Neural cell (in vitro differentiated cells): ENCODE measurements around the gene KIFAP3. TPM values are rescaled to one million over a fixed set of nuclear protein-coding genes. Genes with fewer than 3 reads are reported as not detected.

Source experiments
- H2AFZ ChIP-seq: fragments of 200-600, 300-800 bp; sonication (generic), shearing (Covaris generic); 2 replicates; pipeline ENCODE4 v1.6.0; 2014; ENCODE audit warnings: low read depth, mild to moderate bottlenecking, antibody characterized with exemption, low read length, moderate library complexity
- H3F3A ChIP-seq: fragments of 200-600 bp; shearing (Covaris generic); 2 replicates; pipeline ENCODE4 v1.6.1; 2016; ENCODE audit warnings: mild to moderate bottlenecking, moderate library complexity, mixed read lengths, antibody characterized with exemption, low read length; ENCODE audit not compliant: insufficient read depth, poor library complexity, severe bottlenecking
- H3K27ac ChIP-seq: fragments of 200-600, 300-800 bp; sonication (generic), shearing (Covaris generic); 2 replicates; pipeline ENCODE4 v1.5.1; 2014; ENCODE audit warnings: mild to moderate bottlenecking, low read length, moderate library complexity
- H3K27me3 ChIP-seq: fragments of 300-800, 200-600 bp; sonication (generic), shearing (Covaris generic); 2 replicates; pipeline ENCODE4 v1.6.0; 2014; ENCODE audit warnings: mild to moderate bottlenecking, low read depth, low read length, moderate library complexity; ENCODE audit not compliant: insufficient read depth
- H3K36me3 ChIP-seq: fragments of 300-800, 200-600 bp; sonication (generic), shearing (Covaris generic); 2 replicates; pipeline ENCODE4 v1.5.1; 2014; ENCODE audit warnings: mild to moderate bottlenecking, antibody characterized with exemption, low read length, moderate library complexity; ENCODE audit not compliant: insufficient read depth
- H3K4me2 ChIP-seq: fragments of 300-800, 200-600 bp; sonication (generic), shearing (Covaris generic); 2 replicates; pipeline ENCODE4 v1.6.0; 2014; ENCODE audit warnings: mild to moderate bottlenecking, low read length
- H3K4me3 ChIP-seq: fragments of 300-800, 200-600 bp; sonication (generic), shearing (Covaris generic); 2 replicates; pipeline ENCODE4 v1.5.1; 2014; ENCODE audit warnings: mild to moderate bottlenecking, low read length, moderate library complexity
- H3K79me2 ChIP-seq: fragments of 200-600 bp; shearing (Covaris generic); replicated peaks from 2 replicates; pipeline ENCODE4 v1.6.0; 2014; ENCODE audit warnings: mild to moderate bottlenecking, low read length, moderate library complexity; ENCODE audit not compliant: insufficient read depth
- H3K9ac ChIP-seq: fragments of 300-800, 200-600 bp; sonication (generic), shearing (Covaris generic); 2 replicates; pipeline ENCODE4 v1.6.1; 2016; ENCODE audit warnings: mild to moderate bottlenecking, low read length, mixed read lengths
- H3K9me2 ChIP-seq: fragments of 200-600 bp; shearing (Covaris generic); 2 replicates; pipeline ENCODE4 v1.6.1; 2016; ENCODE audit warnings: mild to moderate bottlenecking, low read length, mixed read lengths; ENCODE audit not compliant: insufficient read depth
- H3K9me3 ChIP-seq: fragments of 200-600, 300-800 bp; sonication (generic), shearing (Covaris generic); 2 replicates; pipeline ENCODE4 v1.6.1; 2016; ENCODE audit warnings: mild to moderate bottlenecking, mixed run types, low read length, moderate library complexity, mixed read lengths
- H4K20me1 ChIP-seq: fragments of 200-600 bp; shearing (Covaris generic); 2 replicates; pipeline ENCODE4 v1.6.1; 2016; ENCODE audit warnings: mild to moderate bottlenecking, mixed run types; ENCODE audit not compliant: insufficient read depth
- CTCF ChIP-seq: fragments of 450-650 bp; IDR thresholded peaks from 2 replicates; pipeline ENCODE4 v1.5.1; 2014; ENCODE audit warnings: antibody characterized with exemption, mild to moderate bottlenecking, moderate library complexity; ENCODE audit not compliant: poor library complexity, severe bottlenecking
- EP300 ChIP-seq: fragments of 450-650 bp; conservative IDR thresholded peaks from 2 replicates; pipeline ENCODE4 v1.6.1; 2014; ENCODE audit warnings: antibody characterized with exemption, mild to moderate bottlenecking, moderate library complexity; ENCODE audit not compliant: poor library complexity, severe bottlenecking
- EZH2 ChIP-seq: fragments of 200-600, 300-800 bp; shearing (Covaris generic), sonication (generic); IDR thresholded peaks from 2 replicates; pipeline ENCODE4 v1.6.1; 2014; ENCODE audit warnings: antibody characterized with exemption, low read length, borderline replicate concordance, mild to moderate bottlenecking; ENCODE audit not compliant: insufficient read depth, poor library complexity, severe bottlenecking
- MXI1 ChIP-seq: fragments of 450-650 bp; conservative IDR thresholded peaks from 2 replicates; pipeline ENCODE4 v1.6.1; 2014; ENCODE audit warnings: antibody characterized with exemption, mild to moderate bottlenecking; ENCODE audit not compliant: poor library complexity, severe bottlenecking
- POLR2AphosphoS5 ChIP-seq: IDR thresholded peaks from 2 replicates; pipeline ENCODE4 v1.6.1; 2012
- RAD21 ChIP-seq: fragments of 450-650 bp; conservative IDR thresholded peaks from 2 replicates; pipeline ENCODE4 v1.6.1; 2014; ENCODE audit warnings: antibody characterized with exemption, mild to moderate bottlenecking, moderate library complexity
- REST ChIP-seq: IDR thresholded peaks from 2 replicates; pipeline ENCODE4 v1.6.1; 2012; ENCODE audit warnings: borderline replicate concordance
- SMC3 ChIP-seq: fragments of 450-650 bp; conservative IDR thresholded peaks from 2 replicates; pipeline ENCODE4 v1.6.1; 2014; ENCODE audit warnings: antibody characterized with exemption, mild to moderate bottlenecking, moderate library complexity; ENCODE audit not compliant: poor library complexity
- TAF1 ChIP-seq: IDR thresholded peaks from 2 replicates; pipeline ENCODE4 v1.6.1; 2012; ENCODE audit warnings: low read depth
- polyA plus RNA-seq: library from polyadenylated mRNA; depleted of rRNA; stranded (reverse); fragments of >200 nt; gene quantifications from 2 replicates; pipeline ENCODE4 v1.2.3, GENCODE V29; 2014

The KIFAP3 gene
- polyA plus RNA-seq, 1 donor from 2014 or later: 256 TPM

DNA sequence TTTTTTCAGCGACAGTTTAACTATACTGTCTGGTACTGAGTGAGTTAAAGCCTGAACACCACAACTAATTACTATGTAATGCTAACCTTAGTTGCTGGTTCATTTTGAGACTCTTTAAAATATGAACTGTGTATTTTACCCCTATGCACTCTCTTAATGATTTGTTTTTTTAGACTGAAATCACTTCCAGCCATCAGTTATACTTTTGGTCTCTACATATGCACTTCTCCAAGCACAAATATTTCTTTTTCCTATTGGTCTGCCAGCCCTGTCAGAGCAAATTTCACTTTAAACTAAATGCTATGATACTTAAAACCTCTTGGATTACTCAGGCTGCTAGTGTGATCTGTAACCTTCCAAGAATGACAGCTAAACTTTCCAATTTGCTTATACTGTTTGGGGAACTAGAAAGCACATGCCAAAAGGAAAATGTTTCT lies 142.7 kb downstream of the KIFAP3 start:
- no peak overlapping the region for H3K4me2 ChIP-seq
- no peaks in the 10 kb centered on the region for H3K27me3 ChIP-seq
- TF ChIP-seq EZH2: no peak
- TF ChIP-seq POLR2AphosphoS5: no peak
- TF ChIP-seq TAF1: no peak
- no peak for TF ChIP-seq REST
- no peak for TF ChIP-seq EP300
- no peak for TF ChIP-seq SMC3
- TF ChIP-seq RAD21: no peak
- TF ChIP-seq MXI1: no peak
- no peak for TF ChIP-seq CTCF
- H3K79me2 ChIP-seq: no peaks in the 10 kb centered on the region
- H3K36me3 ChIP-seq: no peaks in the 10 kb centered on the region
- H2AFZ ChIP-seq: no peak overlapping the region
- H3K9me3 ChIP-seq: no peaks in the 10 kb centered on the region
- no peak overlapping the region for H3K4me3 ChIP-seq
- no peaks in the 10 kb centered on the region for H4K20me1 ChIP-seq
- H3K27ac ChIP-seq: no peak overlapping the region
- no peak overlapping the region for H3K9ac ChIP-seq
- no peaks in the 10 kb centered on the region for H3K9me2 ChIP-seq
- H3F3A ChIP-seq: no peaks in the 10 kb centered on the region

- TF ChIP-seq CTCF (no peak), MXI1 (no peak), RAD21 (no peak), SMC3 (no peak), EZH2 (no peak), TAF1 (no peak), REST (no peak), EP300 (no peak), POLR2AphosphoS5 (no peak)
- H4K20me1 ChIP-seq: no peaks in the 10 kb centered on the region
- H3K4me2 ChIP-seq: no peak overlapping the region
- H3K9ac ChIP-seq: no peak overlapping the region
- H3K79me2 ChIP-seq: no peaks in the 10 kb centered on the region
- no peaks in the 10 kb centered on the region for H3K9me2 ChIP-seq
- H2AFZ ChIP-seq: no peak overlapping the region
- no peak overlapping the region for H3K4me3 ChIP-seq
- no peak overlapping the region for H3K27ac ChIP-seq
- no peaks in the 10 kb centered on the region for H3K27me3 ChIP-seq
- no peaks in the 10 kb centered on the region for H3K36me3 ChIP-seq
- no peaks in the 10 kb centered on the region for H3K9me3 ChIP-seq
- H3F3A ChIP-seq: no peaks in the 10 kb centered on the region
Observed at GRCh38 chr1:169929210-169929526, 145.3 kb downstream of the KIFAP3 start.
